ENCODE measurements around the gene SUGCT. TPM values are rescaled to one million over a fixed set of nuclear protein-coding genes. Genes with fewer than 3 reads are reported as not detected.

SUGCT gene
- total RNA-seq, 3 donors from 2014 or later = 7.6 to 19.1 (median 10.1) TPM

DNA sequence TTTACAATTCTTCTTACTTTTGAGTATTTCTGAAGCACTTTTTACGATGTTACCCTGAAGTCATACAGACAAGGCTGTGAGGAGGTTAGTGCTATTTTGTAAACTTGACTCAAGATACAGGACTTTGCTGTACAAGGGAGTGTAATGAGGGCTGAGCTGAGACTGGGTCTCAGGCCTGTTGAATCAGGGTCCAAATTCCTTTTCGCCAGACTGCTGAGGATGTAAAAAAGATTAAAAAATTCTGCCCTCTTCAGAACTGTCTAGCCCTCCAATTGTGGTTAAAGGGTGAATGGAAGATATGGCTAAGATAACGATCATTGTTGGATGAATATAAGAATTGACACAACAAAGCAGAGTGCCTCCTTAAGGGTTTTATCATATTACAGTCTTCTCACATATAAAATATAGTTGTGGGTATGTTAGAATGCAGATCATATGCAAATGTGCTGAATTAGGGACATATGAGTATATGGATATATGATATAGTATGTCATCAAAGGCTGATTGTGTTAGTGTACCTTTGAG, 165.4 kb downstream of the SUGCT start:
- Histone ChIP-seq H3K9me3 (no peaks in the 10 kb centered on the region), H3K4me1 (ENCODE audit: low read depth) (no peaks in the 10 kb centered on the region), H3K36me3 (ENCODE audit: low read depth) (no peaks in the 10 kb centered on the region), H3K4me3 (no peak overlapping the region)
- no peak for TF ChIP-seq CTCF (IDR thresholded peaks at IDR 0.05)
- intact Hi-C loops (cut with DNase I, micrococcal nuclease) = no loop called here
- DNase-seq = no peak
- ATAC-seq = no peak

- DNase-seq (no peak), ATAC-seq (no peak)
- no peaks in the 10 kb centered on the region for H3K36me3 ChIP-seq (ENCODE audit: low read depth)
- intact Hi-C loops (cut with DNase I, micrococcal nuclease) = no loop called here
- no peaks in the 10 kb centered on the region for H3K9me3 ChIP-seq
- no peak overlapping the region for H3K4me3 ChIP-seq
- no peaks in the 10 kb centered on the region for H3K4me1 ChIP-seq (ENCODE audit: low read depth)
- TF ChIP-seq CTCF (IDR thresholded peaks at IDR 0.05) = no peak
Measured at GRCh38 chr7:40301486-40302068, 166.8 kb downstream of the SUGCT start.

- no peak for ATAC-seq
- Histone ChIP-seq H3K4me3 (no peak overlapping the region), H3K36me3 (ENCODE audit: low read depth) (no peaks in the 10 kb centered on the region), H3K4me1 (ENCODE audit: low read depth) (no peaks in the 10 kb centered on the region), H3K9me3 (no peaks in the 10 kb centered on the region)
- DNase-seq = no peak
- intact Hi-C loops (cut with DNase I, micrococcal nuclease) = no loop called here
- TF ChIP-seq CTCF (IDR thresholded peaks at IDR 0.05) = no peak
Measured at GRCh38 chr7:40303996-40304395, 169.2 kb downstream of the SUGCT start.

GRCh38 chr7:40305229-40305628, 170.4 kb downstream of the SUGCT start:
- intact Hi-C loops (cut with DNase I, micrococcal nuclease) = no loop called here
- Histone ChIP-seq H3K4me1 (ENCODE audit: low read depth) (no peaks in the 10 kb centered on the region), H3K4me3 (no peak overlapping the region), H3K36me3 (ENCODE audit: low read depth) (no peaks in the 10 kb centered on the region), H3K9me3 (no peaks in the 10 kb centered on the region)
- ATAC-seq (no peak), DNase-seq (no peak)
- no peak for TF ChIP-seq CTCF (IDR thresholded peaks at IDR 0.05)

GRCh38 chr7:40306025-40306424, 171.2 kb downstream of the SUGCT start:
- H3K36me3 ChIP-seq (ENCODE audit: low read depth) = no peaks in the 10 kb centered on the region
- DNase-seq (no peak), ATAC-seq (no peak)
- no peak overlapping the region for H3K4me3 ChIP-seq
- TF ChIP-seq CTCF (IDR thresholded peaks at IDR 0.05) = no peak
- H3K9me3 ChIP-seq = no peaks in the 10 kb centered on the region
- intact Hi-C loops (cut with DNase I, micrococcal nuclease) = no loop called here
- H3K4me1 ChIP-seq (ENCODE audit: low read depth) = no peaks in the 10 kb centered on the region

- intact Hi-C loops (cut with DNase I, micrococcal nuclease) = no loop called here
- H3K4me3 ChIP-seq = no peak overlapping the region
- TF ChIP-seq CTCF (IDR thresholded peaks at IDR 0.05) = no peak
- H3K9me3 ChIP-seq = no peaks in the 10 kb centered on the region
- no peak for DNase-seq
- no peak for ATAC-seq
- H3K4me1 ChIP-seq (ENCODE audit: low read depth) = no peaks in the 10 kb centered on the region
- no peaks in the 10 kb centered on the region for H3K36me3 ChIP-seq (ENCODE audit: low read depth)
Measured at GRCh38 chr7:40306596-40306995, 171.8 kb downstream of the SUGCT start.
